Transverse colon (tissue), 3 donors: ENCODE data around the gene ZNF79.

Experiments
- CTCF ChIP-seq, 5 experiments: fragments of 200-600 bp in 3 of 5; fragments of 450-650 bp in 2 of 5; sonication (generic) in 3 of 5; IDR thresholded peaks; 1 replicate in 2 of 5; 2 replicates in 3 of 5; pipeline ENCODE4 v1.5.1; 2016 to 2017; ENCODE audit warnings: antibody characterized with exemption in 5 of 5, inconsistent platforms in 3 of 5, mild to moderate bottlenecking in 2 of 5, moderate library complexity in 1 of 5
- POLR2A ChIP-seq: fragments of 450-650 bp; IDR thresholded peaks from one replicate; pipeline ENCODE4 v1.6.1; 2016; ENCODE audit warnings: antibody characterized with exemption, mild to moderate bottlenecking, moderate library complexity

GRCh38 chr9:127467621-127468020, 43.4 kb downstream of the ZNF79 start:
- TF ChIP-seq CTCF (IDR thresholded peaks at IDR 0.05) = no peak
- no peak for TF ChIP-seq POLR2A
